ENCODE results near the gene SMIM41.

The SMIM41 gene

DNA sequence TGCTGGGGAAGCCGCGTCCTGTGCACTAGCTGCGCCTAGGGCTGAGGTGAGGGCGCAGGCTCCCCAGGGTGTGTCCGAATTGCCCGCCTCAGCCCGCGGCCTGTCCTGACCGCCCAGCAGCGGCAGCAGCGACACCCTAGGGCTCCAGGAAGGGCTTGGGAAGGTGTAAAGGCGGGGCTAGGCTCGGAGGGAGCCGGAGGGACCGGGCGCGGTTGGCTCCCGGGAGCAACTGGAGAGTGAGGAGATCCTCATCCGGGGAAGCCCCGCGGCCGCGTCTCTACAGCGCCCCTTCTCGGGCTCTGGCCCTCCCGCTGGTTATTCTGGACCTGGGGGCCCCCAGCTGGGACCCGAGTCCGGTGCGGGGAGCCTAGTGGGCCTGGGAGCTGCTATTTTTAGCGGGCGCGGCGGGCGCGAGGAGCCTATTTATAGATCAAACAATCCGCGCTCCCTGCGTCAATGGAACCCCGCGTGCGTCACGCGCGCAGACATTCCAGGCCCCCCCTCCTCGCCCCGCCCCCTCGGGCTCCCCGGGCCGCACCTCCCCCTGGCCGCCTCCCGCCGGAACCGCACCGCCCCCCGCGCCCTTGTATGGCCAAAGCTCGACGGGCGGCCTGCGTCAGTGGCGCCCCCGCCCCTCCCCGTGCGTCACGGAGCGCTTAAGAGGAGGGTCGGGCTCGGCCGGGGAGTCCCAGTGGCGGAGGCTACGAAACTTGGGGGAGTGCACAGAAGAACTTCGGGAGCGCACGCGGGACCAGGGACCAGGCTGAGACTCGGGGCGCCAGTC lies 28.6 kb upstream of the SMIM41 start, which contains the start of gene NR4A1:
Gene NR4A1 (plus strand): TSS at position 685 of the 784 bp plus-strand sequence. CDS start 2,887 bp downstream, outside the sequence.
- no peak for FAIRE-seq

DNA sequence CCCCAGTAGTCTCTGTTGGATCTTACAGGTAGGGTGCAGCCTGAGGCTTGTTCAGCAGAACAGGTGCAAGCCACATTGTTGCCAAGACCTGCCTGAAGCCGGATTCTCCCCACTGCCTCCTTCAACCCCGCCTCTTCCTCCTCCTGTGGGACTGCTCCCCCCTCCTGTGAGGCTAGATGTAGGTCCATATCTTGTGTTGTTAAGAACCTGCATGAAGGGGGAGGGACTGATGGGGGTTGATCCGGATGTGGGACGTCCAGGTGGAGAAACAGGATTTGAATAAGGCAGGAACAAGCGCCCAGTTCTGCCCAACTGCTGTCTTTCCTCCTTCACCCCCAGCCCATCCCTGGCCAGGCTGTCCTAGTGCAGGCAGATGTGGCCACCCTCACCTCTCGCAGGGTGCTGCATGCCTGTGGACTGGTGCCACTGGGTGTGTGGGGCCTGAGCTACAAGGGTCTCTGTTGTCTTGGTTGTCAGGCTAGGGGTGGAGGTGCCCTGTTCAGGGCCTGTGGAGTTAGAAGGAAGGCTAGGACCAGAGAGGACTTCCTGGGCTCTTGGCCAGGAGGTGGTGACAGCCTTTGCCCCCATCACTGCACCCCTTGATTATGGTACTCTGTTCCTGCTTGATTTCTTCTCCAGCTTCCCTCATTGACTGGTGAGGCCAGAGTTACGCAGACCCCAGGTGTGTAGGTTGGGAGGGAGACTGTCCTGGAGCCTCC lies 26.9 kb upstream of the SMIM41 start:
- FAIRE-seq: no peak

DNA sequence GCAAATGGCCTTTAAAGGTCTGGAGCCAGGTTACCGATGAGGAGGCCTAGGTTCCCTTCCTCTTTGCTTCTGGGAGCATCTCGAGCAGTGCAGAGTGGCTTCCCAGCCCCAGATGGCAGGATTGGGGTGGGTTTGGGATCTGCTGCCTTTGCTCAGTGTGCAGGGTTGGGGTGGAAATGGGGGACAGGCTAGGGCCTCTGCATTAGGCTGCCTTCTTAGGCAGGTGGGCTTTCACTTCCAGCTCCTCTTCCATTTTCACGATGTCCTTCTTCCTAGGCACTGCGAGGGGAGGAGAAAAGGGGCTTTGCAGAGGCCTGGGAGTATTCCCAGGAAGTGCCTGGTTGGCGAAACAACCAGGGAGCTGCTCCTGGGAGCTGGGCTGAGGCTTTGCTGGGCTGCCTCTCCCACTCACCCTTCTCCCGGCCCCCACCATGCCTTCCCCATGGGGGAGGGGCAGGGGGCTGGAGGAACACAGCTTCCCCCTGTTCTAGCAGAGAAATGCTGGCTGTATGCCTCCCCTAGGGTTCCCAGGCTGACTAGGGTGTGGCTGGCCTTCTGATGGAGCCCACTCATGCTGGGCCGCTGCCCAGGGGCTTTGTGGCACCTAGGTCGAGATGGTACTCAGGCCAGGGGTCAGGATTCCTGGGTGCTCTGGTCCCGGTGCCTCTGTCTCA lies 25.8 kb upstream of the SMIM41 start:
- FAIRE-seq: no peak

DNA sequence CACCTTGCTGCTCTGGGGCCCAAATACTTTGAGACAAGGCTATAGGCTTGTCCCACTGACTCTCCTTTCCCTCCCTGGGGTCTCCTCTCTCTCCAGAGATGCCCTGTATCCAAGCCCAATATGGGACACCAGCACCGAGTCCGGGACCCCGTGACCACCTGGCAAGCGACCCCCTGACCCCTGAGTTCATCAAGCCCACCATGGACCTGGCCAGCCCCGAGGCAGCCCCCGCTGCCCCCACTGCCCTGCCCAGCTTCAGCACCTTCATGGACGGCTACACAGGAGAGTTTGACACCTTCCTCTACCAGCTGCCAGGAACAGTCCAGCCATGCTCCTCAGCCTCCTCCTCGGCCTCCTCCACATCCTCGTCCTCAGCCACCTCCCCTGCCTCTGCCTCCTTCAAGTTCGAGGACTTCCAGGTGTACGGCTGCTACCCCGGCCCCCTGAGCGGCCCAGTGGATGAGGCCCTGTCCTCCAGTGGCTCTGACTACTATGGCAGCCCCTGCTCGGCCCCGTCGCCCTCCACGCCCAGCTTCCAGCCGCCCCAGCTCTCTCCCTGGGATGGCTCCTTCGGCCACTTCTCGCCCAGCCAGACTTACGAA lies 25.2 kb upstream of the SMIM41 start:
- FAIRE-seq: no peak

DNA sequence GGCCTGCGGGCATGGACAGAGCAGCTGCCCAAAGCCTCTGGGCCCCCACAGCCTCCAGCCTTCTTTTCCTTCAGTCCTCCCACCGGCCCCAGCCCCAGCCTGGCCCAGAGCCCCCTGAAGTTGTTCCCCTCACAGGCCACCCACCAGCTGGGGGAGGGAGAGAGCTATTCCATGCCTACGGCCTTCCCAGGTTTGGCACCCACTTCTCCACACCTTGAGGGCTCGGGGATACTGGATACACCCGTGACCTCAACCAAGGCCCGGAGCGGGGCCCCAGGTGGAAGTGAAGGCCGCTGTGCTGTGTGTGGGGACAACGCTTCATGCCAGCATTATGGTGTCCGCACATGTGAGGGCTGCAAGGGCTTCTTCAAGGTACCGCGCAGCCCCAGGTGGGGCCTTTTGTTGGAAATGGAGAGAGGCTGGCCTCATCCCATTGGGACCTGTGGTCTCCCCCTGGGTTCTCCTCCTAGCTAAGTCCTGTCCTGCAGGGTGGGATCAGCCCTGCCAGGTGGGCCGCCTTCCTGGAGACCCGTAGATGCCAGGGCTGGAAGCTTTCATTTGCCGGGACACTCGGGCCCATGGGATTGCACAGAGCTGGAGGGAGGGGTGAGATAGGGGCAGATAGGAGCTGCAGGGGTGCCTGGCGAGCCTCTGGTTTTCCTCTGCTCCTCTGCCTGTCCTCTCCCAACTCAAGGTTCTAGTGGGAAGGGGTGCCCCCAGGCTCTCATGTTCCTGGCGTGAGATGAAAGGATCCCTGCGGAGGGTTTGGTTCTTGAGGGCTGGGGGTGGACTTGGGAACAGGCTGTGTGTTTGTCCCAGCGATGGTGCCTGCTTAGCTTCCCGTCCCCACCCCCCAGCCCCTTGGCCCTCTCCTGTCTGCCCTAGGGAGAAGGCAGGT lies 24.4 kb upstream of the SMIM41 start:
- FAIRE-seq: no peak

DNA sequence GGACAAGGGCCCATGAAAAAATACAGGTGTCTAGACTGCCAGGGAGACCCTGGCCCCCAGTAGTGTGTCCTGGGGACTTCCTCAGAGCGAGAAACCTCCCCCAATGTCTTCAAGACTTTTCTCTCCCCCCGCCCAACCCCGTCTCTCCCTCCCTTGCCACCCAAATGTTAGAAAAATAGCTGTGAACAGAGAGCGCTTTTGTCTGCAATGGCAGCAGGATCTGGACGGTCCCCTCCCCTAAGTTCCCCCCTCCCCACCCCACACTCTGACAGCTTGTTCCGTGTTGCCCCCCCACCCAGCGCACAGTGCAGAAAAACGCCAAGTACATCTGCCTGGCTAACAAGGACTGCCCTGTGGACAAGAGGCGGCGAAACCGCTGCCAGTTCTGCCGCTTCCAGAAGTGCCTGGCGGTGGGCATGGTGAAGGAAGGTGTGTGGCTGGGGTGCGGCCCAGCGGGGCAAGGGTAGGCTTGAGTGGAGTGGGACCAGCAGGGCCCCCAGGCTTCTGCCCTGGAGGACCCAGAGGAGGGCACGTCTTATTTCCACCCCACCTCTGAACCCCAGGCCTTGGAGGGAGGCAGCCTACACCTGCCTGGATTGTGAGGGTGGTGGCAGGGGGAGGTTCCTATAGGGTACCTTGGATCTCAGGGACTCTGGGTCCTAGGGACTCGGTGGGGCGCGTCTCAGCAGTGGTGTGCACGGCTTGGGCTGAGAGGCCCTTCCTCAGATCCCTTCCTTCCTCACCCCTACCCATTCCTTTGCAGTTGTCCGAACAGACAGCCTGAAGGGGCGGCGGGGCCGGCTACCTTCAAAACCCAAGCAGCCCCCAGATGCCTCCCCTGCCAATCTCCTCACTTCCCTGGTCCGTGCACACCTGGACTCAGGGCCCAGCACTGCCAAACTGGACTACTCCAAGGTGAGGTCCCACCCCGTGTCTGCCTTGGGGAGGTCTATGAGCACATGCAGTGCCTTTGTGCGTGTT lies 23.5 kb upstream of the SMIM41 start:
- no peak for FAIRE-seq

DNA sequence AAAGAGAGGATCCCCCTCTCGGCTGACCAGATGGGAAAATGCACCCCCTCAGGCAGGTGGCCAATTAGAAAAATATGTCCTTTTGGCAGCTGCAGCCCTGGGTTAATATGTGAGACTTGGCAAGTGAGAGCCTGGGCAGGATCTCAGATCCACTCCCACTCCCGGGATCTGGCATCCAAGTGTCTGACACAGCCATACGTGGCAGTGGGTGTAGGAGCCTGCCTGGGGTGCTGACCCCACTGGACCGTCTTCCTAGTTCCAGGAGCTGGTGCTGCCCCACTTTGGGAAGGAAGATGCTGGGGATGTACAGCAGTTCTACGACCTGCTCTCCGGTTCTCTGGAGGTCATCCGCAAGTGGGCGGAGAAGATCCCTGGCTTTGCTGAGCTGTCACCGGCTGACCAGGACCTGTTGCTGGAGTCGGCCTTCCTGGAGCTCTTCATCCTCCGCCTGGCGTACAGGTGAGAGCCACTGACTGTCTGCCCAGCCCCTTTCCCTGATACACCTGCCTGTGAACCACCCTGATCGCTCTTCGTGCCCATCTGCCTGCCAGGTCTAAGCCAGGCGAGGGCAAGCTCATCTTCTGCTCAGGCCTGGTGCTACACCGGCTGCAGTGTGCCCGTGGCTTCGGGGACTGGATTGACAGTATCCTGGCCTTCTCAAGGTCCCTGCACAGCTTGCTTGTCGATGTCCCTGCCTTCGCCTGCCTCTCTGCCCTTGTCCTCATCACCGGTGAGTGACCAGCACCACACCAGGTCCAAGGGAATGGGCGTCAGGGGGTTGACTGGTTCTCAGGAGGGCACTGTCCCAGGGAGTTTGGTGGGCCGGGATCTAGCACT lies 22.5 kb upstream of the SMIM41 start:
- FAIRE-seq: no peak

DNA sequence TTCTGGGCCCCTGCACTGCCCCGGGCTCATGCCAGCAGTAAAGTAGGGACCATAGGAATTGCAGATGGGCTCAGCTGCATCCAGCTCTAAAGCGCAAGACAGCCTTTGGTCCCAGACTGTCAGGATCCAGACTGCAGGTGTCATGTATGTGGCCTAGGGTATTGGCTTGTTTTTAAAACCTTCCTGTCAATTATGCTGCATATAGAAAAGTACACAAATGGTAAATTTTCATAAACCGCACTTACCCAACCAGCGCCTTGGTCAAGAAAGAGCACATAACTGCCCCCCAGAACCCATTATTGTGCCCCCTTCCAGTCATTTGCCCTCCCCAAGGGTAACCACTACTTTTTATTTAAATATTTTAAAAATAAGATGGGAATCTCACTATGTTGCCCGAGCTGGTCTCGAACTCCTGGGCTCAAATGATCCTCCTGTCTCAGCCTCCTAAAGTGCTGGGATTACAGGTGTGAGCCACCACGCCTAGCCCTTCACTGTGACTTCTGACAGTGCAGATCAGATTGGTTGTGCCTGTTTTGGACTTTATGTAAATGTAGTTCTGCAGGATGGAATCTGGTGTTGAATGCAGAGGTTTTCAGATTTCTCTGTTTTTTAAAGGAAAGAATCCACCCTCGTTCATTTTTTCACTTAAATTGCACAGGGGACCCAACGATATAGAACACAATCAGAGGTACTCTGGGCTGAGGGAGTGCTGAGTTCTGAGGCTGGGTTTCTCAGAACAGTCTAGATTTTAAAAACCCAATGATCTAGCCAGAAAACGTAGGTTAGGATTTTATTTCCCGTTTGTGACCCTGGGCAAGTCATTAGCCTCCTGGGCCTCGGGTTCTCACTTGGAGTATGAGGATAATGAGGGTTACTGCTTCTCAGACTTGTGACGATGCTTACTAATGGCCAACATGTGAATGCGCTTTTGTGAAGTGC lies 21.6 kb upstream of the SMIM41 start:
- FAIRE-seq: no peak

DNA sequence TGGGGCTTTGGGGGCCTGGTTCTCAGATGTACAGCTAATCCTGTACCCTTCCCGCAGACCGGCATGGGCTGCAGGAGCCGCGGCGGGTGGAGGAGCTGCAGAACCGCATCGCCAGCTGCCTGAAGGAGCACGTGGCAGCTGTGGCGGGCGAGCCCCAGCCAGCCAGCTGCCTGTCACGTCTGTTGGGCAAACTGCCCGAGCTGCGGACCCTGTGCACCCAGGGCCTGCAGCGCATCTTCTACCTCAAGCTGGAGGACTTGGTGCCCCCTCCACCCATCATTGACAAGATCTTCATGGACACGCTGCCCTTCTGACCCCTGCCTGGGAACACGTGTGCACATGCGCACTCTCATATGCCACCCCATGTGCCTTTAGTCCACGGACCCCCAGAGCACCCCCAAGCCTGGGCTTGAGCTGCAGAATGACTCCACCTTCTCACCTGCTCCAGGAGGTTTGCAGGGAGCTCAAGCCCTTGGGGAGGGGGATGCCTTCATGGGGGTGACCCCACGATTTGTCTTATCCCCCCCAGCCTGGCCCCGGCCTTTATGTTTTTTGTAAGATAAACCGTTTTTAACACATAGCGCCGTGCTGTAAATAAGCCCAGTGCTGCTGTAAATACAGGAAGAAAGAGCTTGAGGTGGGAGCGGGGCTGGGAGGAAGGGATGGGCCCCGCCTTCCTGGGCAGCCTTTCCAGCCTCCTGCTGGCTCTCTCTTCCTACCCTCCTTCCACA lies 20.7 kb upstream of the SMIM41 start:
- no peak for FAIRE-seq

DNA sequence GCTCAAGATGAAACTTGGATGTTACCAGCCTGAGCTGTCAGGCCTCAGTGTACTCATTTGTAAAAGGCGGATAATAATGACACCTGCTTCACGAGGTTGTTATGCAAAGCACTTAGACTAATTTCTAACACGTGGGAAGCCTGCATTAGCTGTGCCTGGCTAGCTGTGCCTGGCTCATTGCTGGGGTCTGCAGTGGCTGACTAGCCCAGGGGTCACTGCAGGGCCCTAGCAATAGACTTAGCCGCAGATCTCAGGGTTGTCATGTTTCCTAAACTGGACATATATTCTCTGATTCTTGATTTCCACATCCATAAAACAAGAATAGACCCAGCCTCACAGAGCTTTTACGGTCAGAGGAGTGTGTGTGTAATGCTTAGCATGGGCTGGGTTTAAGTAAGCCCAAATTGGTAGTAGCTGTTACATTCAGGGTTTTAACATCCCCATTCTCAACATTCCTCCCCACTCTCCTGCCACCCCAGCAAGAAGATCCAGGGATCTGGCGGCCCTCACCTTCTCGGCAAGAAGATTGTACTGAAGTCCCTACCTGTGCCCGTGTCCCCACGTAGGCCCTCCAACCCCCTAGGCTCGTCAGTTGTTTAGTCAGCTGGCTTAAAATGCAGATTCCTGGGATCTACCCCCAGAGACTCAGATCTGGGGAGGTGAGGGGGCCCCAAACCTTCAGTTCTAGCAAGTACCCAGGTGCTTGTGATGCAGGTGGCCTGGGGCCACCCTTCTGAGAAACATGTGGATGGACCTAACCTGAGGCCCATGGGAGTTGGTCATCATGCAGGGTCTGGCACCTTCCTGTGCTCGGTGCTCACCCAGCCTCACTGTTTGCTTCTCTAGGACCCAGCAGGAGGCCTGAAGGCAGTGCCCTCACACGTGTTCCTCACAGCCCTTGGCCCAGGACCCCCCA lies 19.7 kb upstream of the SMIM41 start:
- FAIRE-seq: no peak

DNA sequence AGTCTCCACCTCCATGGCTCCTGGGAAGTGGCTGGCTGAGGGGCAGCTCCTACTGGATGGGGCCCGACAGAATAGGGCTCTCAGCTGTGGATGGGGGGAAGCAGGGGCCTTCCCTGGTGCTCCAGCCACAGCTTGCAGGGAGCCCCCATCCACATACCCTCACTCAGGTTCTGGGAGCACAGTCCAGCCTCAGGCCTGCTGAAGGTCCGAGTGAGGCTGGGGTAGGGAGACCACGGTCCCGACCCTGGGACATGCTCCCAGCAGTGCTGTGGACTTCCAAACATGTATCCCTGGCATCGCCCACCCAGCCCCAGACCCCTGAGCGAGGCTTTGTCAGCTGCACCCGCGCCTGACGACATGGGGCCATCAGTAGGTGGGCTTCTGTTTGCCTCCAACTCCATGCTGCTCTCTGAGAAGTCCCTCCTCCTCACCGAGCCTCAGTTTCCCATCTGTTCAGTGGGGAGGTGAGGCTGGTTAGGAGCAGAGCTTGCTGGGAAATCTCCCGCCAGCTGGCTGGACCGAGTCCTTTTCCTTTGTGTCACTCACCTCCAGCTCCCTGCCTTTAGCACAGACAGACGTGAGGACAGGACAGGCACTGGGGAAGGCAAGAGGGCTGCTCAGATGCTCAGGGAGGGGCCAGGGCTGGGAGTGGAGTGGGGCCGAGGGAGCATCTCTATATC lies 18.9 kb upstream of the SMIM41 start:
- no peak for FAIRE-seq

DNA sequence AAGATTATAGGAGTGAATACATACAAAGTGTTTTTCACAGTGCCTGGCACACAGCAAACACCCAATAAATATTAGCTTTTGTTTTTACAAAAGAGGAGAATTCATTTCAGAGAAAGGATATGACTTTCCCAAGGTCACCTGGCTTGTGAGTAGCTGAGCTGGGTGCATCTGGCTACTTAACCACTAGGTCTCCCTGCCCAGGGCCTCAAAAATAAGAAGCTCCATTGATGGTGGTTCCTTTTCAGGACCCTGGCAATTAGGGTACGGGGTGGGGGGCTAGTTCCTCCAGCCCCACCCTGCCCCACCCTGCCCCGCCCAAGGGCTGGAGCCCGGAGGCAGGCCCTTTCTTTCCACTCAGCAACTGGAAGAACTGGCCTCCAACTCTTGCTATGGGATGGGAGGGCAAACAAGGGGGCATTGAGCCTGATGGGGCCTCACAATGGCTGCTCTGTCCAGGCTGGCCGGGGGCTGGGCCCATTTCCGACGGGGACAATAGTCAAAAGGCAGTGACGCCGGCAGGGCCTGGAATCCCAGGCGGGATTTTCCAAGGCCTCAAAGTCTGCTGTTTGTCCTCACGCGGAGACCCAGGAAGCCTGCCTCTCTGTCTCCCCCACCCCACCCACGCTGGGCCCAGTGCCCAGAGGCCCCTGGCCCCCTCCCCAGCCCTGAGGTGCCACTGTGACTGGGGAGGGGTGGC lies 17.9 kb upstream of the SMIM41 start:
- no peak for FAIRE-seq

DNA sequence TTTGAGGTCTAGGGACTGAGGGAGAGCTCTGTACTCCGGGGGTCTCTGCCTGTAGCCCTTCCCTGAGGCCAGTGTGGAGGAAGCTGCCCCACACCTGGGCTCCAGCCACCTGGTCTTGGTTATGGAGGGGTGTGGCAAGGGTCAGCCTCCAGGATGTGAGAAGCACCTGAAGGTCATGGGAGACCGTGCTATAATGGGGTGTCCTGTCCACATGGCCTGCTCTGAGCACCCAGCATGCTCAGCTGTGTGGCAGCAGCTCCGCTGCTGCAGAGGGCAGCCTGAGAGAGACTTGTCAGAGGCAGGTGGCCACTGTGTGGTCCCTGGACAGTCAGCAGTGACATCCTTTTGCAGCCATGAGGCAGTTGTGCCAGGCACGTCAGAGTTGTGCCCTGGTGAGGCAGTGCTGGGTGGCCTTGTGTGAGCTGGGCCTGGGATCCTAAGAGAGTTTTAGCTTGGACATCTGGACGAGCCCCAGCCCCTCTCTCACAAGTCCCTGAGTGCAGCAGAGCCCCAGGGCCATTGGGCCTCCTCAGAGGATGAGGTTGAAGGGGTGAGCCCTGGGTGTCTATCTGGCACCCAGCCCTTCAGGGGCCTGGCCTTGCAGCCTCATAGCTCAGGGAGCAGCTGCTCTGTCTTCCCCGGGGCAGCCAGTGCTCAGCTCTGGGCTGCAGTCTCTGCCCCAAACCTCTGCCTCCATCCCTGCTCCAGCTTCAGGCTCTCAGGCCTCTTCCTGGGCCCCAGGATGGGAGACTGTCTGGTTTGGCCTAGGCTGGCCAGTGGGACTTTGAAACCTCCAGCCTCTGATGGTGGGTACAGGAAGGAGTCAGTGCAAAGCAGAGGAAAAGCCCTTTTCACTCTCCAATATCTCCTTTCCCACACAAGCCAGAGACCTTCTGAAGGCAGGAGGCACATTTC lies 17.1 kb upstream of the SMIM41 start:
- no peak for FAIRE-seq

DNA sequence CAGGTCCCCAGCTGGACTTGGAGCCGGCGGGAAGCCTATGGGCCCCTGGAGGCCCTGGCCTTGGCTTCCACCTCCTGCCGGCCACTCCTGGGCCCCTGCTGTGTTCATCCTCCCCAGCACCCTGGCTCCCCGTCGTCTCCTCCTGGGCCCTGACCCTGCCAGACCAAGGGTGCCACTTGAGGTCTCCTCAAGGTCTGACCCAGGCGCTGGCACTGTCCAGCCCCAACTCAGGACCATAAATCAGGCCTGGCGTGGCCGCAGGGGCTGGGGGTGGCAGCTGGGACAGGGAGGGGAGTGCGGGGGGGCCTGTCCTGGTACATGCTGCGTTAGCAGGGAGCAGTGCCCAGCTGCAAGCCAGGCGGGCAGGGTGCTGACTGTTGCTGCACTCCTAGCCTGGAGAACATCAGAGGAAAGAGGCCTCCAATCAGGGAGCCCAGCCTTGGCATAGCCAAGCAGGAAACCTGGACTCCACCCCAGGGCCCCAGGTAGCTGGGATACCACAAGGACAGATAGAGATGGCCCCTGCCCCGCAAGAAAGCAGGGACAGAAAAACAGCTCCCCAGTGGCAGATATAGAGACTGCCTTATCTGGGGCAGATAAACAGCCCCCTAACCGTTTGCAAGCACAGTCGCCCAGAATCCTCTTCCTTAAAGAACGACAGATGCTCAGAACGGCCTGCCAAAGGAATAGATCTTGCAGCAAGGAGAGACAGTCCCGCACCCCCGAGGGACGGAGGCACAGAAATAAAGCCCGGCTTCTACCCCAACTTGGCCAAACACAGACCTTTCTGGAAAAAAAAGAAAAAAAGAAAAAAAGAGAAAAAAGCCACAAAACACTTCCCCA lies 16.2 kb upstream of the SMIM41 start:
- no peak for FAIRE-seq
